ENCODE results near the gene CDC42EP1.

Gene CDC42EP1

DNA sequence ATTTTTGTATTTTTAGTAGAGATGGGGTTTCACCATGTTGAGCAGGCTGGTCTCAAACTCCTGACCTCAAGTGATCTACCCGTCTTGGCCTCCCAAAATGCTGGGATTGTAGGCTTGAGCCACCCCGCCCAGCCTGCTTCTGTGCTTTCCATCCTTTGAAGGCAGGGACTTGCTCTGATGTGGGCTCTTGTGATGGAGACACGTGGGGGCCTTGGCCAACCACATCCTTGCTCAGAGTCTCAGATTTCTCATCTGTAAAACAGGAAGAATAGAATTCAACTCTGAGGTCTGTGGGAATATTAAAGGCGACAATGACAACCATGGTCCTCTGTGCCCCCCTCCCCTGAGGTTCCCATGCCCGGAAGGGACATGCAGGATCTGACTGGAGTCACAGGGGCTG is 44.6 kb downstream of the CDC42EP1 start:
- Histone ChIP-seq H3K27ac (peak overlapping the region in 5 of 21 experiments; percentile 29 to 80 (median 59)), H3K4me3 (no peak overlapping the region)

DNA sequence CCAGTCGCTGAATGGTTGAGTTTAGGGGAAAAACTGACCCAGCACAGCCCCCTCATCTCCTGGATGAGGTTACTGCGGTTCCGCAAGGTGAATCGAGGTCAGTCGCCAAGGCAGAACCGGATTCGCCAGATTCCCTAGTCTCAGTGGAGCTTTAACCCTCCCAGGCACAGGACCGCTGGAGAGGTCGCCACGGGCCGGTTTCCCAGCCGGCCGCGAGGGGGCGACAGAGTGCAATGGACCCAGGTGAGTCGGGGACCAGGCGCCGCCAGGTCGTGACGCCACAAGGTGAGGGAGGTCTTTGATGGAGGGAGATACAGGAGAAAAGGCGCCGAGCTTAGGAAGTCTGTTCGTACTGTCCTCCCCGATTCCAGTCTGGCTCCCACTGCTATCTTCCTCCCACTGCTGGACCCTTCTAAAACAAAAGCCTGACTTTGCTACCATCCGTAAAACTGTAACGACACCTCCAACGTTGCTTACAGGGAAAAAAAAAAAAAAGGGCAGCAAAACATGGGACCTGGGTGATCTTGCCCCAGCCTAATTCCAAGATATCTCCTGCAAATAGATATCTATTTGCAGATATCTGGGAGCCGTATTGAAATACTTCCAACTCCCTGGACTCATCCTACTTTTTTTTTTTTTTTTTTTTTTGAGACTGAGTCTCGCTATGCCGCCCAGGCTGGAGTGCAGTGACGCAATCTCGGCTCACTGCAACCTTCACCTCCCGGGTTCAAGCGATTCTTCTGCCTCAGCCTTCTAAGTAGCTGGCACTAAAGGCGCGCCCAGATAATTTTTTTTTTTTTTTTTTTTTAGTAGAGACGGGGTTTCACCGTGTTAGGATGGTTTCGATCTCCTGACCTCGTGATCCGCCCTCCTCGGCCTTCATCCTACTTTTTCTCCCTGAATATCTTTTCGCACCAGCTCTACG is 47.0 kb downstream of the CDC42EP1 start:
- Histone ChIP-seq H3K27ac (peak overlapping the region in 20 of 21 experiments; percentile 80 to 98 (median 94)), H3K4me3 (peak overlapping the region in 6 of 7 experiments; percentile 3 to 98 (median 85))

DNA sequence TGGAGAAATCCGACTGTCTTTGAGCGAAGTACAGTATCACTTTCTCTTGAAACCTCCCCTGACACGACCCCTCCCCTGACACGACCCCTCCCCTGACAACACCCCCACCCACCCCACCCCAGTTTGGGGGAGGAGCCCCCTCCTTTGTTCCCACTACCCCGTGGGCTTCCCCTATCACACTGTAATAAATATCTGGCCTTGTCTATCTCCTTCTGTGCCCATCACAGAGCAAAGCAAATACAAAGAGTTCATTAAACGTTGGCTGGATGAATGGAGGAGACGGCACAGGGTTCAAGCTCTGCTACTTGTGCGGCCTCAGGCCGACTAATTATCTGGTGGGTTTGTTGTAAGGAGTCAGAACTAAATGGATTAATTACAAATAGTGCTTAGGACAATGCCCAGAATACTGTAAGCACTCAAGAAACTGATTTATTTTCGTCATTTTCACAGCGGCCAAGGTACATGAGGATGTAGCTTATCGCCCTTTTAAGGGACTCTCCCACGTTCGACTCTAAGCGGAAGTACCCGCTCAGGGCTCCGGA is 47.7 kb downstream of the CDC42EP1 start:
- peak overlapping the region; percentile 80 to 98 (median 93) for H3K27ac ChIP-seq
- peak overlapping the region; percentile 61 to 98 (median 92) for H3K4me3 ChIP-seq

DNA sequence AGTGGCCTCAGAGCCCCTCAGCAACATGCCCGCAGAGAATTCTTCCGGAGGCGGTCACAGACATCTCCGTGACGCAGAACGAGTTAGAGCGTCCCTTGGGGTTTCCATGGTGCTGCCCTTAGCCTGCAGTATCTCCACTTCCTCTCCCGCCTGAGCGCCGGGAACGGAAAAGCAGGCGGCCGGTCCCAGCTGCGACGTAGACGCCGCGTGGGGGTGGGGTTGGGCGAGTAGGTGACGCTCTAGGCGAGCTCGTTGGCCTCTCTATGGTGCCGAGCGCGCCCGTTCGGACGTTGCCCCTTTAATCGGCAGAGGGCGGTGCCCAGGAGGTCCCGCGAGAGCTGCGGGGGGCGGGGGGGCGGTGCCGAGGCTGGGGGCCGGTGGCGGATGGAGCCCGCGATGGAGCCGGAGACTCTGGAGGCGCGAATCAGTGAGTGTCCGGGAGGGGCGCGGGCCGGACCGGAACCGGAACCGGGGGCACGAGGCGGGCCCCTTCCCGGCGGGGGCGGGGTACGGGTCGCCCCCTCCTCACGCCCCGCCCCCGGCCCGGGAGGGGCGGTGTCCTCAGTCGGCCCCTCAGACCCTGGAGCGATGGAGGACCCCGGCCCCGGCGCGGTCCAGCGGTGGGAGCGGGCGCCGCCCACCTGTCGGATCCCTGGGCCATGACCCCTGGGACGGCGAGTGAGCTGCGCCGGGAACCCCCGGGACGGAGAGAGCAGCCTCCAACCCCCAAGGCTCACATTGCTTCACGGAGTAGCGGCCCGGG is 48.4 kb downstream of the CDC42EP1 start, which contains the start of gene GGA1:
GGA1 (plus strand) TSS at position 358 of the 763 bp plus-strand sequence; CDS start at position 385, 27 bp downstream.
- Histone ChIP-seq H3K4me3 (peak within 1 kb of the TSS; percentile 61 to 98 (median 92)), H3K27ac (peak within 1 kb of the TSS; percentile 80 to 98 (median 93))

DNA sequence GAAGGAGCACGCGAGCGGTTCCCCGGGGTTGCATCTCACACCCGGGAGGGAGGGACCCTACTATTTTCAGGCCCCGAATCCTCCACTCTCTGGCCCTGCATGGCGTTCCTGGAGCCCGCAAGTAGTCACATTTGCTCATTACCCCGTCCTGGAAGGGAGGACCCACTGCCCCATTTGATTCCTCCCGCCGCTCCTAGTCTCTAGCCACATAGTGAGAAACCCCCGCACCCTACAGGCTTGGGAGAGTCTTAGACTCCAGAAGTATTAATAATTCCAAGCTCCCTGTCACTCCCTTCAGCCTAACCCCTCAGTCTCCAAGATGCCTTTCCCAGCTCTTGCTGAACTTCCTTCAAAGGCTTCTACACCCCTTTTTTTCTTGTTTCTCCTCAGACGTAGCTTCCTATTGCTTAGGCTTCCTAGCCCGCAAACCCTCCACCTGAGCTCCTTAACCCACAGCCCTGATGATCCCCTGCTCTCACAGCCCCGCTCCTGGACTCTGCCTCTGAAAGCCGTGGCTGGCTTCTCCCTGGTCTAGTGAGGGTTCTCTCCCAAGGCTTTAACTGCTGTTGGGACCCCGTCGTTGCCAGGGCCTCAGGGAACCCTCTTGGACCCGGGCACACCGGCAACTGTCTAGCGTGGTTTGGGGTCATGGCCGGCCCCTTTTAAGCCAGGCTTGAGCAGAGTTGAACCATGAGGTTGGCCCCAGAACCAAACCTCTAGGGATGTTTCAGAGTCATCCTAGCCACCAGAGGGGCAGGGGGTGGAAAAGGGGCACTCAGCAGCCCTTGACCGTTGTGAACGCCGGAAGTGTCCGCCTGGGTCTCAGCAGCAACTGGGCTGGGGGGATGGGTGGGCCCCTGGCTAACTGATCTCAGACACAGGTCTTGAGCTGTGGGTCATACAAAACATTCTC is 49.2 kb downstream of the CDC42EP1 start:
- H3K4me3 ChIP-seq, result peak overlapping the region; percentile 61 to 98 (median 92)

DNA sequence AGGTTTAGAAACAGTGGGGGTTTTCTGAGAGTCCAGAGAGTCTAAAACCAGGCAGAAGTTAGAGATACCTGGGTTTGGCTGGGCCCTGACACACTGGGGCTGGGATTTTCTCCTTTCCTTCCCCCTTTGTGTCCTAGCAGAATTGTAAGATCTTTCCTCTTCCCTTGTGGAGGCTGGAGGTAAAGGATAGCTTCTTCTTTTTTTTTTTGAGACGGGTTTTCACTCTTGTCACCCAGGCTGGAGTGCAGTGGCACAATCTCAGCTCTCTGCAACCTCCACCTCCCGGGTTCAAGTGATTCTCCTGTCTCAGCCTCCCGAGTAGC is 49.8 kb downstream of the CDC42EP1 start:
- peak overlapping the region in 20 of 21 experiments; percentile 80 to 98 (median 94) for H3K27ac ChIP-seq

More for the DNA sequence above, 49.2 kb downstream of the CDC42EP1 start:
- H3K27ac ChIP-seq, result peak overlapping the region; percentile 80 to 98 (median 93)

DNA sequence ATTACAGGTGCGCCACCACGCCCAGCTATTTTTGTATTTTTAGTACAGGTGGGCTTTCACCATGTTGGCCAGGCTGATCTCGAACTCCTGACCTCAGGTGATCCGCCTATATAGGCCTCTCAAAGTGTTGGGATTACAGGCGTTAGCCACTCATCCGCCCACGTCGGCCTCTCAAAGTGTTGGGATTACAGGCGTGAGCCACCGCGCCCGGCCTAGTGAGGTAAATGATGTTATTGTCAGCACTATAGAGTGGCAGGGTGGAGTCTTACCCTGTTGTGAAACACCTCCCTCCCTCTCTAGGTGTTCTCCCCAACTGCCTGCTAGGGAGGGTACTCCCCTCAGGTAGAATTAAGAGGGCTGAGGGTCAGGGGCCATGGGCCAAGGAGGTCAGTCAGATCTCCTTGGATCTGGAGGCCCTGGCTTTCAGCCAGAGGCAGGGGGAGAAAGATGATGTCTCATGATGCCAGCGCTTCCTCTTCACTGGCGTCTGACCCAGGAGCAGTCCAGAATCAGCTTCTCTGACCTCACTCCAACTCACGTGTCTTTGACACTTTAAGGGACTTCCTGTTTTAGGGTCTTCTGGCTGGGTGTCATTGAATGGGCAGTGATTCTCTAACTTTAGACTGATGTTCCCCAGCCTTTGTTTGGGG is 50.3 kb downstream of the CDC42EP1 start:
- Histone ChIP-seq H3K27ac (peak overlapping the region in 18 of 21 experiments; percentile 40 to 98 (median 93)), H3K4me3 (peak overlapping the region in 2 of 7 experiments; percentile 61 to 91)

More for the DNA sequence above, 49.8 kb downstream of the CDC42EP1 start:
- H3K4me3 ChIP-seq, result peak overlapping the region in 6 of 7 experiments; percentile 61 to 98 (median 92)

DNA sequence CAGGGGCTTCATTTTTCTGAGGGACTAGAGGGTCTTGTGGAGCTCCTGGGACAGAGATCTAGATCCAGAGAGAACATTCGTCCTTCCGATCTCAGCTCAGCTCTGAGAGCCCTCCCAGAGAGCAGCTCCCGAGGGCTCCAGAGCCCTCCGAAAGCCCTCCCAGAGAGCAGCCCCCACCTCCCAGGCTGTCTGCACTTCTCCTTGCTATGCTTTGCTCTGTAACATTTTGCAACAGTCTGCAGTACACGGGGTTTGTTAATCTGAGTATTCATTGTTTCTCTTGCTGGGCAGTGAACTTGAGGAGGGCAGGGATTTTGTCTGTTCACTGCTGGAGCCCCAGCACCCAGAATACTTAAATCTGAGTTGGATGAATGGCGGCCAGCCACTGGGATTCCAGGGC is 50.9 kb downstream of the CDC42EP1 start:
- H3K4me3 ChIP-seq, result no peak overlapping the region
- H3K27ac ChIP-seq, result peak overlapping the region in 18 of 21 experiments; percentile 13 to 98 (median 92)

DNA sequence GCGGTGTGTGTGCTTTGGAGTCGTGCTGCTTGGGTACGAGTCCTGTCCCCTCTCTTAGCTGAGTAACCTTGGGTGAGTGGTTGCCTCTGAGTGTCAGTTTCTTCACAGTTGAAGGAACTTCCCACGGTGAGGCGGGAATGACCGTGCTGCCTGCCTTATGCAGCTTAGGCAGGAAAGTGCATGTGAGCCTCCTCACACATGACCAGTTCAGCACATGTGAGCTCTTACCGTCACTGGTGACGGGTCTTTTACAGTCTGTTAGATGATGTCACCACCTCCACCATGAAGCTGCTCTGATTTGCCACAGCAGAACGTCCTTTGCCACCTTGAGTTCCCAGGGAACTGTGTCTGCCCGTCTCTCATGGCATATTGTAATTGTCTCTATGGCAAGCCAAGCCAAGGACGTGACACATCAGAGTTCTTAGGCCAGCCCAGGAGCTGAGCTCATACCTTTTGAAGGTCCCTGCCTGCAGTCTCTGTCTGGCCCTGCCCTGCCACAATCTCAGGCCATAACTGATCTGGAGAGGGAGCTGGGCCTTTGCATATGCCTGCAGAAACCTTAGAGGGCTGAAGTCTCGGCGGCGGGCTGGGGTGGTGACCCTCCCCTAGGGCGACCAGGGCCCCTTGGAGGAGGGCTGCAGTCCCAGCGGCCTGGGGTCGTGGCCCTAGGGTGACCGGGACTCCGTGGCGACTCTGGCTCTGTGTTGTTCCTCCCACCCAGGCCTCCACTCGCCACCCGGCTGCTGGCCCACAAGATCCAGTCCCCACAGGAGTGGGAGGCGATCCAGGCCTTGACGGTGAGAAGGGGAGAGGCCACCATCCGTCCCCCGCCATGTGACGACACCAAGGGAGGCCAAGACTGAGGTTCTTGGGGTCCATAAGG is 56.2 kb downstream of the CDC42EP1 start:
- no peak overlapping the region for H3K27ac ChIP-seq

DNA sequence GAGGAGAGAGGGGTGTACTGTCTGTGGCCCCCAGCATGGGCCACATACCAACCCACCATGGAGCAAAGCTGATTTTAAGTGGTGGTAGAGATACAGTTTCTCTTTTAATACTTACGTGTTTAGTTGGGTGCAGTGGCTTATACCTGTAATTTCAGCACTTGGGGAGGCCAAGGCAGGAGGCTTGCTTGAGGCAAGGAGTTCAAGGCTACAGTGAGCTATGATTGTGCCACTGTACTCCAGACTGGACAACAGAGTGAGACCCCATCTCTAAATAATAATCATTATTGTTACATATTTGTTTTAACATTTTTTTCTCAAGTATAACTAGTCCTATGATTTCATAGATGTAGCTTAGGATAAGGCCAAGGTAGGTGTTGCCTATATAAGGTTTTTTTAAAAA is 57.2 kb downstream of the CDC42EP1 start:
- H3K27ac ChIP-seq, result peak overlapping the region in 1 of 21 experiments; percentile 75
- H3K4me3 ChIP-seq, result no peak overlapping the region

More for the DNA sequence above, 56.2 kb downstream of the CDC42EP1 start:
- H3K4me3 ChIP-seq, result no peak overlapping the region

DNA sequence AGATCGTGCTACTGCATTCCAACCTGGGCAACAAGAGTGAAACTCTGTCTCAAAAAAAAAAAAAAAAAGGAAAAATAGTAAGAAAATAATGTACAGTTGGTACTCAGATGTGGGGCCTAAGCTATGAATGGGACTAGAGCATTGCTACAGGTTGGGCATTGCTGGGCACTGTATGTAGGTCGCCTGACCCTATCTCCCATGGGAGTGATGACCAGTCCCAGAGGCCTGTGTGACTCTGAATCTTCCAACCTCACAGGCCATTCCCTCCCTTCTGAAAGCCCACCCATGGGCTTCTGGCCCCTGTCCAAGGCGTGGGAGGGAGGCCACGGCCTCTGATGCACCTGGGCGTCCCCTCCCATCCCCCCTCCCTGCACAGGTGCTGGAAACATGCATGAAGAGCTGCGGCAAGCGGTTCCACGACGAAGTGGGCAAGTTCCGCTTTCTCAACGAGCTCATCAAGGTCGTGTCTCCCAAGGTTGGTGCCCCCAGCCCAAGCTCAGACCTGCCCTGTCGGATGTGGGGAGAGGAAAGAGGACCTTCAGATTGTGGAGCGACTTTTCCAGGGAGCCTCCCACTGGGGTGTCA is 57.9 kb downstream of the CDC42EP1 start:
- H3K4me3 ChIP-seq, result no peak overlapping the region
- H3K27ac ChIP-seq, result peak overlapping the region in 1 of 21 experiments; percentile 75

DNA sequence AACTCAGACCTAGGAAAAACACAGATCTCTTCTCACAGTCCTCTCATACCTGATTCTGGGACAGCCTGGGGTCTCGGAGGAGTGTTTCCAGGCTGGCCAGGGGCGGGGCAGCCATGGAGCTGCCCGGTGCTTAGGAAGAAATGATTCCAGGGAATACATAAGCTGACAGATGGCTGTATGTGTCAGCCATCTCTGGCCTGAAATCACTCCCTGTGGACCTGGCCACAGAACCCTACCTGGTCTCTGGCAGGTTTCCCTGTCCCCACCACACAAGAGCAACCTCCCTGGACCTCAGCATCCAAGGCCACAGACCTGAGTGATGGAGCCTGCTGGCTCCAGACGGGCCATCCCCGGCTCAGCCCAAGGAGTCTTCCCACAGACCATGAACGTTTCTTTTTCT is 58.4 kb downstream of the CDC42EP1 start:
- H3K4me3 ChIP-seq, result no peak overlapping the region
- peak overlapping the region in 1 of 21 experiments; percentile 75 for H3K27ac ChIP-seq

Data from skin epidermis (tissue), 12 donors.